B cell (primary cell): Measurements from ENCODE around the gene VEZT. TPM values are rescaled to one million over a fixed set of nuclear protein-coding genes. Genes with fewer than 3 reads are reported as not detected.

Experiments
- ATAC-seq: fragments of 200-7000 bp; cut with Tn5 transposase; one replicate; pipeline ENCODE4 v1.10.0; 2021; ENCODE audit warnings: low read depth, mild to moderate bottlenecking, moderate number of reproducible peaks, moderate library complexity
- CTCF ChIA-PET: fragments of 350-600 bp; sonication (Branson Sonifier 250); formaldehyde crosslinking; loops from one replicate; lab custom pipeline; 2021; ENCODE audit warnings: antibody characterized with exemption, inconsistent platforms; lab: Charles Lee
- POLR2A ChIA-PET: fragments of 350-600 bp; sonication (Branson Sonifier 250); formaldehyde crosslinking; loops from one replicate; lab custom pipeline; 2021; ENCODE audit warnings: antibody characterized with exemption; lab: Charles Lee
- DNase-seq: peaks from one replicate; pipeline ENCODE4 v3.0.0; 2013
- H2AFZ ChIP-seq: 2 replicates; pipeline ENCODE4 v1.6.1; 2012; ENCODE audit warnings: mild to moderate bottlenecking, low read depth, low read length; ENCODE audit not compliant: insufficient read depth, poor library complexity, severe bottlenecking
- H3K27ac ChIP-seq, 2 donors: 1 replicate in 1 of 2; 2 replicates in 1 of 2; pipeline ENCODE4 v1.5.1; 2012 to 2013; ENCODE audit warnings: low read length in 2 of 2, mild to moderate bottlenecking in 2 of 2, moderate library complexity in 1 of 2
- H3K27me3 ChIP-seq, 4 experiments: fragments of 200-600 bp in 1 of 4; sonication (generic) in 1 of 4; replicated peaks in 1 of 4; 1 replicate in 2 of 4; 2 replicates in 2 of 4; pipeline versions ENCODE4 v1.6.1 to v1.7.0; 2013 to 2016; ENCODE audit warnings: low read length in 3 of 4, mild to moderate bottlenecking in 2 of 4, mixed read lengths in 1 of 4, moderate library complexity in 1 of 4; ENCODE audit not compliant: insufficient read depth in 4 of 4, control insufficient read depth in 3 of 4; ENCODE audit errors: control extremely low read depth in 1 of 4
- H3K36me3 ChIP-seq, 2 experiments: replicated peaks in 1 of 2; 1 replicate in 1 of 2; 2 replicates in 1 of 2; pipeline versions ENCODE4 v1.6.1 to v1.7.1; 2013; ENCODE audit warnings: low read length in 1 of 2; ENCODE audit not compliant: insufficient read depth in 2 of 2, control insufficient read depth in 1 of 2; ENCODE audit errors: control extremely low read depth in 1 of 2, extremely low read depth in 1 of 2
- H3K4me1 ChIP-seq, 2 donors: fragments of 200-600 bp in 1 of 2; sonication (generic) in 1 of 2; 1 replicate in 1 of 2; 2 replicates in 1 of 2; pipeline versions ENCODE4 v1.5.1 to v1.6.1; 2013 to 2017; ENCODE audit warnings: low read length in 2 of 2; ENCODE audit not compliant: control insufficient read depth in 2 of 2, insufficient read depth in 2 of 2
- H3K4me2 ChIP-seq: replicated peaks from 2 replicates; pipeline ENCODE3; 2012; ENCODE audit warnings: mild to moderate bottlenecking, low read depth, low read length; ENCODE audit not compliant: poor library complexity, severe bottlenecking
- H3K4me3 ChIP-seq, 5 experiments: fragments of 200-600 bp in 1 of 5; sonication (generic) in 1 of 5; 1 replicate in 3 of 5; 2 replicates in 2 of 5; pipeline versions ENCODE4 v1.5.1 to v1.7.0; 2011 to 2016; ENCODE audit warnings: low read length in 4 of 5, mild to moderate bottlenecking in 4 of 5, low read depth in 2 of 5, control low read depth in 1 of 5, moderate library complexity in 1 of 5; ENCODE audit not compliant: insufficient read depth in 1 of 5; ENCODE audit errors: control extremely low read depth in 1 of 5, extremely low read depth in 1 of 5
- H3K79me2 ChIP-seq: fragments of 200-600 bp; sonication (generic); one replicate; pipeline ENCODE4 v1.6.0; 2016; ENCODE audit warnings: low read length; ENCODE audit not compliant: control insufficient read depth, insufficient read depth
- H3K9ac ChIP-seq: fragments of 200-600 bp; sonication (generic); 2 replicates; pipeline ENCODE4 v1.6.1; 2017; ENCODE audit warnings: mild to moderate bottlenecking, low read length, moderate library complexity
- H3K9me3 ChIP-seq, 3 donors: one replicate each; pipeline versions ENCODE4 v1.6.1 to v1.7.1; 2013; ENCODE audit warnings: low read length in 2 of 3; ENCODE audit not compliant: control insufficient read depth in 2 of 3, insufficient read depth in 1 of 3; ENCODE audit errors: control extremely low read depth in 1 of 3
- H4K20me1 ChIP-seq: 2 replicates; pipeline ENCODE4 v1.6.0; 2012; ENCODE audit warnings: mild to moderate bottlenecking, low read length; ENCODE audit not compliant: insufficient read depth, control insufficient read depth, poor library complexity, severe bottlenecking
- H3K27ac Mint-ChIP-seq: one replicate; pipeline ENCODE4 v1.8.0; 2021; ENCODE audit warnings: mixed read lengths
- H3K27me3 Mint-ChIP-seq: one replicate; pipeline ENCODE4 v1.8.0; 2021; ENCODE audit warnings: mixed read lengths
- H3K4me1 Mint-ChIP-seq: one replicate; pipeline ENCODE4 v1.8.0; 2021; ENCODE audit warnings: mixed read lengths
- H3K4me3 Mint-ChIP-seq: one replicate; pipeline ENCODE4 v1.8.0; 2021; ENCODE audit warnings: mixed read lengths
- H3K9me3 Mint-ChIP-seq: one replicate; pipeline ENCODE4 v1.8.0; 2022; ENCODE audit warnings: mixed read lengths; ENCODE audit not compliant: insufficient read depth
- EZH2 ChIP-seq: IDR thresholded peaks from 2 replicates; pipeline ENCODE4 v1.6.1; 2012; ENCODE audit warnings: borderline replicate concordance, low read depth, mild to moderate bottlenecking, moderate library complexity, low read length; ENCODE audit not compliant: insufficient read depth, poor library complexity, severe bottlenecking
- WGBS: methylation state at CpG from one replicate; pipeline ENCODE4 v1.1.5; 2013; ENCODE audit warnings: missing lambda C conversion rate; ENCODE audit not compliant: insufficient coverage; 5-methylcytosine and 5-hydroxymethylcytosine counted together
- intact Hi-C: fragments of 100-400 bp; cut with micrococcal nuclease; formaldehyde crosslinking; loops from one replicate; pipeline ENCODE4 v1.10.0; 2022
- polyA plus RNA-seq: library from polyadenylated mRNA; depleted of rRNA; stranded (reverse); fragments of >200 nt; gene quantifications from 2 replicates; pipeline ENCODE4 v1.2.3, GENCODE V29; 2012
- total RNA-seq, 2 donors: library from RNA; stranded (reverse); fragments of 120-200 nt in 1 of 2; gene quantifications; 1 replicate in 1 of 2; 2 replicates in 1 of 2; pipeline versions ENCODE4 v1.2.3 to v1.2.4, GENCODE V29; 2013 to 2022
- TF ChIP-seq, protein P1 (sequence below): fragments of 200-600 bp; IDR thresholded peaks from one replicate; pipeline ENCODE4 v1.8.0; 2022; ENCODE audit warnings: antibody characterized with exemption, mild to moderate bottlenecking

The VEZT gene
- total and polyA plus RNA-seq, 2 donors (not counting 1 experiment from before 2014, with no cell fraction given), result 19.9 to 61.8 TPM

DNA sequence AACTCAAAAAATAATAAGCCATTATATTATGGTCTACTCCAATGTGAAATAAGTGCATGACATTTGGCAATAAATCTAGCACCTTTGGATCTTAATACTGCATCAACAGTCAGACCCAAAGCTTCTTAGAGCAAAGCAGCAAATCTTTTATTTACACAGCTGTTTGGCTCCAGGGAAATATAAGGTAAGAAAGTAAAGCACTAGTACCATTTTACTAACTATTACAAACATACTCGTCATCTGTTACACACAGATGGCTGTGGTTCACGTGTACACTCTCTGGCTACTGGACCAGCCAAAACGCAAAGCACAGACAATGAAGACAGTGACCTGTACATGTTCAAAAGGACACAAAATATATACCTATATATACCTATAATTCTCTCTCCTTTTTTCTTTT, 3.1 kb upstream of the VEZT start:
- Mint-ChIP-seq H3K27ac (no peak overlapping the region), H3K9me3 (no peaks in the 10 kb centered on the region), H3K27me3 (no peaks in the 10 kb centered on the region), H3K4me1 (peaks cover 27% of the 10 kb centered on the region), H3K4me3 (peak overlapping the region; percentile 14)
- WGBS, result 71% methylated on average over 3 of the region's 3 CpGs
- Histone ChIP-seq H3K9ac (no peak overlapping the region), H3K4me1 (peaks cover 11% of the 10 kb centered on the region in 2 donors), H3K36me3 (no peaks in the 10 kb centered on the region), H2AFZ (no peak overlapping the region), H3K9me3 (no peaks in the 10 kb centered on the region), H3K4me2 (no peak overlapping the region), H3K79me2 (peaks cover 18% of the 10 kb centered on the region), H4K20me1 (no peaks in the 10 kb centered on the region), H3K27ac (no peak overlapping the region), H3K27me3 (no peaks in the 10 kb centered on the region), H3K4me3 (no peak overlapping the region)
- no peak for TF ChIP-seq EZH2
- TF ChIP-seq, protein P1, sequence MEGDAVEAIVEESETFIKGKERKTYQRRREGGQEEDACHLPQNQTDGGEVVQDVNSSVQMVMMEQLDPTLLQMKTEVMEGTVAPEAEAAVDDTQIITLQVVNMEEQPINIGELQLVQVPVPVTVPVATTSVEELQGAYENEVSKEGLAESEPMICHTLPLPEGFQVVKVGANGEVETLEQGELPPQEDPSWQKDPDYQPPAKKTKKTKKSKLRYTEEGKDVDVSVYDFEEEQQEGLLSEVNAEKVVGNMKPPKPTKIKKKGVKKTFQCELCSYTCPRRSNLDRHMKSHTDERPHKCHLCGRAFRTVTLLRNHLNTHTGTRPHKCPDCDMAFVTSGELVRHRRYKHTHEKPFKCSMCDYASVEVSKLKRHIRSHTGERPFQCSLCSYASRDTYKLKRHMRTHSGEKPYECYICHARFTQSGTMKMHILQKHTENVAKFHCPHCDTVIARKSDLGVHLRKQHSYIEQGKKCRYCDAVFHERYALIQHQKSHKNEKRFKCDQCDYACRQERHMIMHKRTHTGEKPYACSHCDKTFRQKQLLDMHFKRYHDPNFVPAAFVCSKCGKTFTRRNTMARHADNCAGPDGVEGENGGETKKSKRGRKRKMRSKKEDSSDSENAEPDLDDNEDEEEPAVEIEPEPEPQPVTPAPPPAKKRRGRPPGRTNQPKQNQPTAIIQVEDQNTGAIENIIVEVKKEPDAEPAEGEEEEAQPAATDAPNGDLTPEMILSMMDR, result no peak
- intact Hi-C loops, result loop anchor here (10.0 kb wide), 1 partner anchor 340 kb away; no protein-coding TSS in a partner anchor
- CTCF ChIA-PET, result interaction anchor here (1.1 to 2.3 kb wide), 3 partner anchors 13 to 67 kb away, joined by 4 to 7 read pairs (median 5); no protein-coding TSS in a partner anchor
- POLR2A ChIA-PET, result interaction anchor here (0.7 to 1.0 kb wide), 3 partner anchors 10 to 18 kb away, joined by 3 to 8 read pairs (median 6); no protein-coding TSS in a partner anchor
- ATAC-seq (no peak), DNase-seq (no peak)

DNA sequence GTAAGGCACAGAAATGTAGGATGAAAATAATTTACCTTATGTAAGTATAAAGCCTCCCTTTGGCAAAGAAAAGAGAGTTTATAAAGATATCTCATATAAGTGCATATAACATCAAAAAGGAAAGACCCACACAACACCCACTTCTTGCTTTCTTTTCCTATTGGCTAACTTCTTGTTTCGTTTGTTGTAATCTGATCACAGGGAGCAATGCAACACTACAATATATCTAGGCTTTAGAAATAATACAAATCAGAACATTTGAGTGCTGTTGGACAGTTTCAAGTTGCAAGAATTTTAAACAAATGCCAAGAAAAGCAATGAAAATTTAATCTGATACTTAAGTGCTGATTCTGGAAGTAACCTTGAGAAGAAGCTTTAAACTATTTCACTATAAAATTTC, 1.7 kb upstream of the VEZT start:
- H3K27me3 Mint-ChIP-seq, result no peaks in the 10 kb centered on the region
- ChIA-PET POLR2A (interaction anchor here (0.7 kb wide), 1 partner anchor 392 kb away, joined by 3 read pairs; no protein-coding TSS in a partner anchor), CTCF (interaction anchor here (0.6 to 2.7 kb wide), 6 partner anchors 14 to 1252 kb away, joined by 3 to 35 read pairs (median 4); no protein-coding TSS in a partner anchor)

More for the DNA sequence above, 1.7 kb upstream of the VEZT start:
- Histone ChIP-seq H3K9me3 (no peaks in the 10 kb centered on the region), H3K4me1 (peaks cover 11% of the 10 kb centered on the region in 2 donors), H4K20me1 (peaks cover 4% of the 10 kb centered on the region), H3K9ac (peak overlapping the region; percentile 80), H3K79me2 (peaks cover 33% of the 10 kb centered on the region), H3K27me3 (no peaks in the 10 kb centered on the region), H3K27ac (no peak overlapping the region), H3K36me3 (no peaks in the 10 kb centered on the region), H2AFZ (peak overlapping the region; percentile 96), H3K4me3 (peak overlapping the region in 2 of 5 experiments; percentile 78 to 82), H3K4me2 (peak overlapping the region; percentile 95)
- intact Hi-C loops, result loop anchor here (2.0 to 10.0 kb wide), 5 partner anchors 341 to 1273 kb away; partner anchors contain the start of genes CFAP54, LTA4H and SNRPF
- no peak for TF ChIP-seq EZH2
- TF ChIP-seq, protein P1, result no peak
- peaks cover 31% of the 10 kb centered on the region for H3K4me1 Mint-ChIP-seq
- peak; percentile 37 for DNase-seq
- H3K27ac Mint-ChIP-seq, result no peak overlapping the region
- ATAC-seq, result no peak
- H3K4me3 Mint-ChIP-seq, result peak overlapping the region; percentile 95
- H3K9me3 Mint-ChIP-seq, result no peaks in the 10 kb centered on the region
- WGBS, result no CpG with 5 or more reads among the region's 1 CpG
